Stimulated activated naive B cell treated with anti-CD40 and anti-IgM and Interleukin-4, amounts not matched to agents 10 μg/mL and 1 μg/mL and 100 μg/mL, for 72 hours (primary cell): Measurements from ENCODE around the gene FAM118A.

ENCODE experiments used
- ATAC-seq, 2 donors: fragments of 150-1000 bp; cut with Tn5 transposase; replicated peaks; 2 replicates each; pipeline ENCODE4 v1.10.0; 2021; ENCODE audit warnings: moderate library complexity in 1 of 2
- DNase-seq: peaks from one replicate; pipeline ENCODE4 v3.0.0; 2021
- H3K27ac Mint-ChIP-seq: one replicate; pipeline ENCODE4 v1.8.0; 2022; ENCODE audit warnings: mild to moderate bottlenecking, mixed read lengths
- H3K27me3 Mint-ChIP-seq, 2 donors: one replicate each; pipeline ENCODE4 v1.8.0; 2022; ENCODE audit warnings: mixed read lengths in 2 of 2
- H3K36me3 Mint-ChIP-seq, 2 donors: one replicate each; pipeline ENCODE4 v1.8.0; 2022; ENCODE audit warnings: mixed read lengths in 2 of 2, mild to moderate bottlenecking in 1 of 2
- H3K4me1 Mint-ChIP-seq, 2 donors: one replicate each; pipeline ENCODE4 v1.8.0; 2022; ENCODE audit warnings: mixed read lengths in 2 of 2, mild to moderate bottlenecking in 1 of 2
- H3K4me3 Mint-ChIP-seq, 2 donors: one replicate each; pipeline ENCODE4 v1.8.0; 2022; ENCODE audit warnings: mild to moderate bottlenecking in 2 of 2, mixed read lengths in 2 of 2, moderate library complexity in 1 of 2
- H3K9me3 Mint-ChIP-seq, 2 donors: one replicate each; pipeline ENCODE4 v1.8.0; 2022; ENCODE audit warnings: mixed read lengths in 2 of 2, mild to moderate bottlenecking in 1 of 2

The FAM118A gene

GRCh38 chr22:45381348-45381747 lies 71.6 kb downstream of the FAM118A start:
- no peaks in the 10 kb centered on the region for H3K9me3 Mint-ChIP-seq
- H3K27ac Mint-ChIP-seq = no peak overlapping the region
- DNase-seq (no peak), ATAC-seq (no peak)
- H3K27me3 Mint-ChIP-seq = peaks cover 0 to 4% of the 10 kb centered on the region in 2 donors
- peaks cover 0 to under 1% of the 10 kb centered on the region in 2 donors for H3K4me1 Mint-ChIP-seq
- no peaks in the 10 kb centered on the region for H3K36me3 Mint-ChIP-seq
- no peak overlapping the region for H3K4me3 Mint-ChIP-seq

- H3K4me3 Mint-ChIP-seq = no peak overlapping the region
- H3K27me3 Mint-ChIP-seq = peaks cover 0 to 9% of the 10 kb centered on the region in 2 donors
- ATAC-seq (no peak), DNase-seq (no peak)
- H3K4me1 Mint-ChIP-seq = no peaks in the 10 kb centered on the region
- no peaks in the 10 kb centered on the region for H3K36me3 Mint-ChIP-seq
- no peak overlapping the region for H3K27ac Mint-ChIP-seq
- no peaks in the 10 kb centered on the region for H3K9me3 Mint-ChIP-seq
These were observed 79.8 kb downstream of the FAM118A start for GRCh38 chr22:45389546-45389945.
